Keratinocyte (primary cell): Measurements from ENCODE around the gene TIGD6. TPM values are rescaled to one million over a fixed set of nuclear protein-coding genes. Genes with fewer than 3 reads are reported as not detected.

Source experiments
- DNase-seq: peaks from one replicate; pipeline ENCODE4 v3.0.0-alpha.2; 2011; ENCODE audit warnings: low read depth, missing footprints, low spot score
- FAIRE-seq: peaks from 2 replicates; lab custom pipeline; 2011; peaks lifted over from hg19 to GRCh38; lab: Jason Lieb, UNC
- H2AFZ ChIP-seq: 2 replicates; pipeline ENCODE4 v1.6.0; 2012; ENCODE audit warnings: low read length, control low read depth, inconsistent platforms; ENCODE audit not compliant: control insufficient read depth
- H3K27ac ChIP-seq: 2 replicates; pipeline ENCODE4 v1.5.1; 2011; ENCODE audit warnings: low read length; ENCODE audit not compliant: control insufficient read depth, insufficient read depth
- H3K27me3 ChIP-seq: 3 replicates; pipeline ENCODE4 v1.6.0; 2011; ENCODE audit warnings: low read length; ENCODE audit not compliant: control insufficient read depth, insufficient read depth; ENCODE audit errors: extremely low read depth
- H3K36me3 ChIP-seq, 2 experiments: 2 replicates in 1 of 2; 3 replicates in 1 of 2; pipeline ENCODE4 v1.5.1; 2011; ENCODE audit warnings: low read length in 2 of 2, mild to moderate bottlenecking in 1 of 2; ENCODE audit not compliant: control insufficient read depth in 2 of 2, insufficient read depth in 2 of 2; ENCODE audit errors: extremely low read depth in 1 of 2
- H3K4me1 ChIP-seq: 3 replicates; pipeline ENCODE4 v1.5.1; 2011; ENCODE audit warnings: low read length; ENCODE audit not compliant: control insufficient read depth, insufficient read depth; ENCODE audit errors: extremely low read depth
- H3K4me2 ChIP-seq: 3 replicates; pipeline ENCODE4 v1.6.0; 2011; ENCODE audit warnings: low read depth, low read length; ENCODE audit not compliant: control insufficient read depth, insufficient read depth; ENCODE audit errors: extremely low read depth
- H3K4me3 ChIP-seq, 3 experiments: fragments of 200-600 bp in 1 of 3; sonication (generic) in 1 of 3; 2 replicates in 2 of 3; 3 replicates in 1 of 3; pipeline ENCODE4 v1.5.1; 2011 to 2016; ENCODE audit warnings: low read length in 3 of 3, mild to moderate bottlenecking in 3 of 3, control low read depth in 2 of 3, inconsistent platforms in 1 of 3, low read depth in 1 of 3, mixed read lengths in 1 of 3, mixed run types in 1 of 3, moderate library complexity in 1 of 3; ENCODE audit not compliant: control insufficient read depth in 2 of 3, insufficient read depth in 2 of 3; ENCODE audit errors: extremely low read depth in 1 of 3
- H3K79me2 ChIP-seq: 2 replicates; pipeline ENCODE4 v1.6.0; 2012; ENCODE audit warnings: low read length; ENCODE audit not compliant: control insufficient read depth, insufficient read depth
- H3K9ac ChIP-seq: 3 replicates; pipeline ENCODE4 v1.6.0; 2011; ENCODE audit warnings: low read length; ENCODE audit not compliant: control insufficient read depth, insufficient read depth; ENCODE audit errors: extremely low read depth
- H3K9me1 ChIP-seq: 3 replicates; pipeline ENCODE4 v1.6.0; 2011; ENCODE audit warnings: low read length; ENCODE audit not compliant: control insufficient read depth, insufficient read depth; ENCODE audit errors: extremely low read depth
- H3K9me3 ChIP-seq: 2 replicates; pipeline ENCODE4 v1.5.1; 2012; ENCODE audit warnings: low read depth, low read length; ENCODE audit not compliant: control insufficient read depth
- H4K20me1 ChIP-seq: 3 replicates; pipeline ENCODE4 v1.6.0; 2011; ENCODE audit warnings: low read length; ENCODE audit not compliant: control insufficient read depth, insufficient read depth; ENCODE audit errors: extremely low read depth
- CTCF ChIP-seq, 3 experiments: IDR thresholded peaks in 1 of 3; conservative IDR thresholded peaks in 1 of 3; optimal IDR thresholded peaks in 1 of 3; 2 replicates in 2 of 3; 3 replicates in 1 of 3; pipeline versions ENCODE3 to v1.5.1; 2011; ENCODE audit warnings: low read length in 3 of 3, mild to moderate bottlenecking in 3 of 3, moderate library complexity in 2 of 3, control low read depth in 1 of 3, inconsistent platforms in 1 of 3; ENCODE audit not compliant: insufficient read depth in 2 of 3; ENCODE audit errors: extremely low read depth in 1 of 3
- EZH2 ChIP-seq: IDR thresholded peaks from one replicate; pipeline ENCODE4 v1.6.1; 2012; ENCODE audit warnings: inconsistent platforms, mild to moderate bottlenecking, low read length, moderate library complexity
- dilution Hi-C: fragments of 300-500 bp; cut with MboI; formaldehyde crosslinking; loops from one replicate; pipeline ENCODE4 v1.7.0; 2020; ENCODE audit warnings: low sequenced_read_pairs; ENCODE audit not compliant: extremely low pct_ligation_motif_present
- polyA plus RNA-seq, 5 experiments: library from polyadenylated mRNA; depleted of rRNA in 3 of 5; stranded (reverse) in 3 of 5; stranded (forward) in 1 of 5; unstranded in 1 of 5; fragments of >200 nt; gene quantifications; 1 replicate in 1 of 5; 2 replicates in 3 of 5; 3 replicates in 1 of 5; pipeline versions ENCODE4 v1.2.1 to v1.2.3, GENCODE V29; 2011 to 2012; ENCODE audit warnings: missing spikeins in 2 of 5, low read depth in 1 of 5, low replicate concordance in 1 of 5

TIGD6 gene
- polyA plus RNA-seq, 1 donor (not counting 4 experiments of a cell fraction or from before 2014, with no cell fraction given), result 4.1 TPM

- dilution Hi-C loops, result no loop called here
- peaks cover 35 to 52% of the 10 kb centered on the region in 2 experiments for H3K36me3 ChIP-seq
- H3K9me3 ChIP-seq, result no peaks in the 10 kb centered on the region
- H3K9me1 ChIP-seq, result no peaks in the 10 kb centered on the region
- no peaks in the 10 kb centered on the region for H4K20me1 ChIP-seq
- FAIRE-seq (no peak), DNase-seq (no peak)
- no peak for TF ChIP-seq CTCF (optimal IDR thresholded peaks at IDR 0.05 in 1 of 3, IDR thresholded peaks at IDR 0.05 in 1 of 3, conservative IDR thresholded peaks at IDR 0.05 in 1 of 3; ENCODE audit: extremely low read depth in 1 of 3, insufficient read depth in 2 of 3, low read length in 3 of 3)
- TF ChIP-seq EZH2, result no peak
- no peaks in the 10 kb centered on the region for H3K27me3 ChIP-seq
- H3K27ac ChIP-seq, result peak overlapping the region; percentile 83
- no peak overlapping the region for H3K4me3 ChIP-seq
- peaks cover 40% of the 10 kb centered on the region for H3K4me1 ChIP-seq
- peaks cover 24% of the 10 kb centered on the region for H3K79me2 ChIP-seq
- H2AFZ ChIP-seq, result no peak overlapping the region
- H3K4me2 ChIP-seq, result peak overlapping the region; percentile 84
- H3K9ac ChIP-seq, result no peak overlapping the region
These were observed 22.7 kb upstream of the TIGD6 start for GRCh38 chr5:150023136-150023535.

- Histone ChIP-seq H3K4me1 (peaks cover 43% of the 10 kb centered on the region), H3K9me1 (no peaks in the 10 kb centered on the region), H3K9me3 (no peaks in the 10 kb centered on the region), H3K36me3 (peaks cover 36 to 50% of the 10 kb centered on the region in 2 experiments), H3K4me2 (peak overlapping the region; percentile 84), H3K27ac (peak overlapping the region; percentile 83), H2AFZ (no peak overlapping the region), H3K27me3 (no peaks in the 10 kb centered on the region), H4K20me1 (no peaks in the 10 kb centered on the region), H3K9ac (peak overlapping the region; percentile 33), H3K4me3 (peak overlapping the region in 2 of 3 experiments; percentile 17 to 33), H3K79me2 (peaks cover 25% of the 10 kb centered on the region)
- FAIRE-seq (no peak), DNase-seq (no peak)
- no peak for TF ChIP-seq EZH2
- TF ChIP-seq CTCF (optimal IDR thresholded peaks at IDR 0.05 in 1 of 3, IDR thresholded peaks at IDR 0.05 in 1 of 3, conservative IDR thresholded peaks at IDR 0.05 in 1 of 3; ENCODE audit: extremely low read depth in 1 of 3, insufficient read depth in 2 of 3, low read length in 3 of 3), result no peak
- dilution Hi-C loops, result no loop called here
These were observed 22.2 kb upstream of the TIGD6 start for GRCh38 chr5:150022681-150023080.
